Measurements from ENCODE around the gene MTCL3.
"Not testable (repeated sequence)": the region's sequence is repeated elsewhere in the genome, so short reads cannot be mapped to it uniquely, and the experiment has no call there.

MTCL3 gene

GRCh38 chr6:127428562-127428961 lies 90.6 kb downstream of the MTCL3 start:
- not testable (repeated sequence) for ATAC-seq, DNase-seq

DNA sequence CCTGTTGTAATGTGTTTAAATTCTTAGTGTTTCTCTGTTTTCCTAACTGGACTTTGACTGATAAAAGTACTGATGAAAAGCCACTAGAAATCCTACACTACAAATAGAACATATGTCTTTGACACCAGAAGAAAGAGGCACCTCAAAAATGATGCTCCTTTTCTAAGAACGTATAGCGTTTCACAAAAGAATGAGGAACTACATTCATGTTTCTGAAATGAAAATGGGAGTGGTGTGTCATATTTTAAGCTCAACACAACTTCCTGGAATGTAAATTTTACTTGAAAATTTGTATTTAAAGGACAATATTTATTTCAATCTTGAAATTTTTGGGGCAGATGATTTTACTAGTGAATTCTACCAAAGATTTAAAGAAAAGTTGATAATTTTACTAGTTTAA lies 95.2 kb downstream of the MTCL3 start:
- no peak for DNase-seq
- ATAC-seq, result no peak

Data from stimulated activated naive CD8-positive, alpha-beta T cell treated with anti-CD3 and anti-CD28 coated beads, Interleukin-15, Interleukin-2, amounts not matched to agents 100 U/mL and 50 U/mL, for 24 hours (primary cell).